Activated B cell treated with CpG ODN at 0.5 μM for 24 hours (primary cell): ENCODE results near the gene CRACDL. TPM values are rescaled to one million over a fixed set of nuclear protein-coding genes. Genes with fewer than 3 reads are reported as not detected.

Source experiments
- ATAC-seq: fragments of 200-7000 bp; cut with Tn5 transposase; one replicate; pipeline ENCODE4 v1.10.0; 2021; ENCODE audit warnings: low read depth, mild to moderate bottlenecking, moderate library complexity
- CTCF ChIA-PET: fragments of 350-600 bp; sonication (Branson Sonifier 250); formaldehyde crosslinking; loops from one replicate; lab custom pipeline; 2021; ENCODE audit warnings: antibody characterized with exemption; lab: Charles Lee
- POLR2A ChIA-PET: fragments of 350-600 bp; sonication (Branson Sonifier 250); formaldehyde crosslinking; loops from one replicate; lab custom pipeline; 2021; ENCODE audit warnings: antibody characterized with exemption; lab: Charles Lee
- DNase-seq: peaks from one replicate; pipeline ENCODE4 v3.0.0; 2022
- H3K27ac Mint-ChIP-seq: one replicate; pipeline ENCODE4 v1.8.0; 2020; ENCODE audit warnings: mixed read lengths
- H3K27me3 Mint-ChIP-seq: one replicate; pipeline ENCODE4 v1.8.0; 2021; ENCODE audit warnings: mixed read lengths
- H3K36me3 Mint-ChIP-seq: one replicate; pipeline ENCODE4 v1.8.0; 2021; ENCODE audit warnings: low read depth, mixed read lengths
- H3K4me1 Mint-ChIP-seq: one replicate; pipeline ENCODE4 v1.8.0; 2021; ENCODE audit warnings: mixed read lengths
- H3K4me3 Mint-ChIP-seq: one replicate; pipeline ENCODE4 v1.8.0; 2020; ENCODE audit warnings: mild to moderate bottlenecking, mixed read lengths
- H3K9me3 Mint-ChIP-seq: one replicate; pipeline ENCODE4 v1.8.0; 2020; ENCODE audit warnings: mixed read lengths
- CTCF ChIP-seq: fragments of 200-600 bp; IDR thresholded peaks from one replicate; pipeline ENCODE4 v1.8.0; 2022; ENCODE audit warnings: antibody characterized with exemption, mild to moderate bottlenecking
- intact Hi-C: fragments of 100-400 bp; cut with micrococcal nuclease; formaldehyde crosslinking; loops from one replicate; pipeline ENCODE4 v1.15.1; 2024
- total RNA-seq: library from RNA; stranded (reverse); gene quantifications from 2 replicates; pipeline ENCODE4 v1.2.3, GENCODE V29; 2022

Gene CRACDL
- total RNA-seq, 1 donor from 2014 or later = not detected

- Mint-ChIP-seq H3K4me1 (no peaks in the 10 kb centered on the region), H3K27me3 (peaks cover 14% of the 10 kb centered on the region), H3K27ac (no peak overlapping the region), H3K4me3 (no peak overlapping the region), H3K9me3 (peaks cover 53% of the 10 kb centered on the region), H3K36me3 (peaks cover 8% of the 10 kb centered on the region)
- TF ChIP-seq CTCF = no peak
- intact Hi-C loops = no loop called here
- ChIA-PET POLR2A (no interaction called here), CTCF (no interaction called here)
- ATAC-seq = no peak
- DNase-seq = no peak
These were observed 76.7 kb downstream of the CRACDL start for GRCh38 chr2:98859323-98859722.

GRCh38 chr2:98857001-98857400 is 79.0 kb downstream of the CRACDL start:
- TF ChIP-seq CTCF = no peak
- DNase-seq (no peak), ATAC-seq (no peak)
- H3K36me3 Mint-ChIP-seq = peaks cover 8% of the 10 kb centered on the region
- peaks cover 17% of the 10 kb centered on the region for H3K27me3 Mint-ChIP-seq
- H3K4me3 Mint-ChIP-seq = no peak overlapping the region
- intact Hi-C loops = no loop called here
- H3K27ac Mint-ChIP-seq = no peak overlapping the region
- CTCF ChIA-PET = no interaction called here
- no peaks in the 10 kb centered on the region for H3K4me1 Mint-ChIP-seq
- H3K9me3 Mint-ChIP-seq = peaks cover 39% of the 10 kb centered on the region
- POLR2A ChIA-PET = no interaction called here

- no peak overlapping the region for H3K4me3 Mint-ChIP-seq
- H3K36me3 Mint-ChIP-seq = peaks cover 5% of the 10 kb centered on the region
- ATAC-seq (no peak), DNase-seq (no peak)
- TF ChIP-seq CTCF = no peak
- ChIA-PET POLR2A (no interaction called here), CTCF (no interaction called here)
- H3K4me1 Mint-ChIP-seq = no peaks in the 10 kb centered on the region
- H3K27ac Mint-ChIP-seq = no peak overlapping the region
- peaks cover 27% of the 10 kb centered on the region for H3K9me3 Mint-ChIP-seq
- peaks cover 23% of the 10 kb centered on the region for H3K27me3 Mint-ChIP-seq
- intact Hi-C loops = no loop called here
These were observed 81.3 kb downstream of the CRACDL start for GRCh38 chr2:98854682-98855081.

- Mint-ChIP-seq H3K4me3 (no peak overlapping the region), H3K9me3 (peaks cover 19% of the 10 kb centered on the region), H3K36me3 (peaks cover 2% of the 10 kb centered on the region), H3K27me3 (peaks cover 26% of the 10 kb centered on the region), H3K27ac (no peak overlapping the region), H3K4me1 (no peaks in the 10 kb centered on the region)
- ChIA-PET CTCF (no interaction called here), POLR2A (no interaction called here)
- TF ChIP-seq CTCF = no peak
- intact Hi-C loops = no loop called here
- no peak for DNase-seq
- no peak for ATAC-seq
These were observed 83.1 kb downstream of the CRACDL start for GRCh38 chr2:98852932-98853331.

GRCh38 chr2:98850074-98850473 is 86.0 kb downstream of the CRACDL start:
- POLR2A ChIA-PET = no interaction called here
- H3K4me1 Mint-ChIP-seq = no peaks in the 10 kb centered on the region

More at GRCh38 chr2:98850074-98850473, 86.0 kb downstream of the CRACDL start:
- intact Hi-C loops = no loop called here
- Mint-ChIP-seq H3K4me3 (no peak overlapping the region), H3K36me3 (no peaks in the 10 kb centered on the region), H3K27ac (no peak overlapping the region), H3K27me3 (peaks cover 19% of the 10 kb centered on the region), H3K9me3 (peaks cover 4% of the 10 kb centered on the region)
- ATAC-seq (no peak), DNase-seq (no peak)
- no peak for TF ChIP-seq CTCF
- CTCF ChIA-PET = no interaction called here
